OCI-LY7 (cell line): ENCODE measurements around the gene MYO9B.

Experiments
- CTCF ChIP-seq: fragments of 200-600 bp; sonication (generic); conservative IDR thresholded peaks from 2 replicates; pipeline ENCODE4 v1.5.1; 2014; ENCODE audit warnings: mild to moderate bottlenecking, antibody characterized with exemption, low read length, moderate library complexity, mixed read lengths
- EZH2phosphoT487 ChIP-seq: fragments of 200-600 bp; sonication (generic); IDR thresholded peaks from 2 replicates; pipeline ENCODE4 v1.6.1; 2018; ENCODE audit warnings: low read depth, borderline replicate concordance, mild to moderate bottlenecking, mixed run types, antibody characterized with exemption, low read length, moderate library complexity, mixed read lengths

GRCh38 chr19:17098326-17098725 lies 22.7 kb downstream of the MYO9B start:
- TF ChIP-seq CTCF = no peak
- no peak for TF ChIP-seq EZH2phosphoT487
